ENCODE data around the gene CD163L1. TPM values are rescaled to one million over a fixed set of nuclear protein-coding genes. Genes with fewer than 3 reads are reported as not detected.

The CD163L1 gene
- total RNA-seq, 1 donor from 2014 or later: 0.74 TPM

DNA sequence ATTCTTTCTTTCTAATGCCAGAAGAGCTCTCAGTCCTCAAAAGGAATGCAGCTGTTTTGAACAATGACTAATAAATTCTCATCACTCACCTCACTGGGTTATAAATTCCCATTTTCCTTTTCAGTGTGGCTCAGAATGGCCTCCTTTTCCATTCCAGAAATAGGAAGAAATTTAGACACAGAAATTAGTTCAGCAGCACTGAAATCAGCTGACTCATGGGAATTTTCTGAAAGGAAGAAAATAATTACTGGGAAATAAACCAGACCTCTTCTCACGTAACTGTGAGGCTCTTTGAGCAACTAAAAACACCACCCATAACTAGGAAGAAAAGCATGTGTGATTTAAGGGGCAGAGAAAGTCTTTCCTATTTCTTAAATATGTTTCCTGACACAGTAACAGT, 35.8 kb upstream of the CD163L1 start:
- Histone ChIP-seq H3K4me1 (no peaks in the 10 kb centered on the region), H3K27me3 (no peaks in the 10 kb centered on the region), H3K9me3 (no peaks in the 10 kb centered on the region), H3K4me3 (no peak overlapping the region), H3K27ac (no peak overlapping the region), H3K36me3 (no peaks in the 10 kb centered on the region)
- no peak for DNase-seq (ENCODE audit: extremely low spot score in 2 of 2)
- intact Hi-C loops (cut with DNase I): no loop called here
- TF ChIP-seq, protein P1, sequence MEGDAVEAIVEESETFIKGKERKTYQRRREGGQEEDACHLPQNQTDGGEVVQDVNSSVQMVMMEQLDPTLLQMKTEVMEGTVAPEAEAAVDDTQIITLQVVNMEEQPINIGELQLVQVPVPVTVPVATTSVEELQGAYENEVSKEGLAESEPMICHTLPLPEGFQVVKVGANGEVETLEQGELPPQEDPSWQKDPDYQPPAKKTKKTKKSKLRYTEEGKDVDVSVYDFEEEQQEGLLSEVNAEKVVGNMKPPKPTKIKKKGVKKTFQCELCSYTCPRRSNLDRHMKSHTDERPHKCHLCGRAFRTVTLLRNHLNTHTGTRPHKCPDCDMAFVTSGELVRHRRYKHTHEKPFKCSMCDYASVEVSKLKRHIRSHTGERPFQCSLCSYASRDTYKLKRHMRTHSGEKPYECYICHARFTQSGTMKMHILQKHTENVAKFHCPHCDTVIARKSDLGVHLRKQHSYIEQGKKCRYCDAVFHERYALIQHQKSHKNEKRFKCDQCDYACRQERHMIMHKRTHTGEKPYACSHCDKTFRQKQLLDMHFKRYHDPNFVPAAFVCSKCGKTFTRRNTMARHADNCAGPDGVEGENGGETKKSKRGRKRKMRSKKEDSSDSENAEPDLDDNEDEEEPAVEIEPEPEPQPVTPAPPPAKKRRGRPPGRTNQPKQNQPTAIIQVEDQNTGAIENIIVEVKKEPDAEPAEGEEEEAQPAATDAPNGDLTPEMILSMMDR (IDR thresholded peaks at IDR 0.05): no peak
- no peak for TF ChIP-seq POLR2AphosphoS5 (IDR thresholded peaks at IDR 0.05; ENCODE audit: insufficient read depth in 1 of 2, low read depth in 1 of 2)
- no peak for TF ChIP-seq POLR2A (IDR thresholded peaks at IDR 0.05)

DNA sequence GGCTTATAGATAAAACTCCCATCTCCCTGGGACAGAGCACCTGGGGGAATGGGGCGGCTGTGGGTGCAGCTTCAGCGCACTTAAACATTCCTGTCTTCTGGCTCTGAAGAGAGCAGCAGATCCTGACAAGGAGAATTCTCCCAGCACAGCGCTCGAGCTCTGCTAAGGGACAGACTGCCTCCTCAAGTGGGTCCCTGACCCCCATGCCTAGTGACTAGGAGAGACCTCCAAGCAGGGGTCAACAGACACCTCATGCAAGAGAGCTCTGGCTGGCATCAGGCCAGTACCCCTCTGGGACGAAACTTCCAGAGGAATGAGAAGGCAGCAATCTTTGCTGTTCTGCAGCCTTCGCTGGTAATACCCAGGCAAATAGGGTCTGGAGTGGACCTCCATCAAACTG, 28.1 kb upstream of the CD163L1 start:
- H3K4me3 ChIP-seq: no peak overlapping the region
- no peak overlapping the region for H3K27ac ChIP-seq
- TF ChIP-seq, protein P1 (IDR thresholded peaks at IDR 0.05): no peak
- TF ChIP-seq POLR2A (IDR thresholded peaks at IDR 0.05): no peak
- no peak for TF ChIP-seq POLR2AphosphoS5 (IDR thresholded peaks at IDR 0.05; ENCODE audit: insufficient read depth in 1 of 2, low read depth in 1 of 2)
- no peaks in the 10 kb centered on the region for H3K27me3 ChIP-seq
- no peaks in the 10 kb centered on the region for H3K4me1 ChIP-seq
- H3K9me3 ChIP-seq: no peaks in the 10 kb centered on the region
- intact Hi-C loops (cut with DNase I): no loop called here
- H3K36me3 ChIP-seq: no peaks in the 10 kb centered on the region
- no peak for DNase-seq (ENCODE audit: extremely low spot score in 2 of 2)

DNA sequence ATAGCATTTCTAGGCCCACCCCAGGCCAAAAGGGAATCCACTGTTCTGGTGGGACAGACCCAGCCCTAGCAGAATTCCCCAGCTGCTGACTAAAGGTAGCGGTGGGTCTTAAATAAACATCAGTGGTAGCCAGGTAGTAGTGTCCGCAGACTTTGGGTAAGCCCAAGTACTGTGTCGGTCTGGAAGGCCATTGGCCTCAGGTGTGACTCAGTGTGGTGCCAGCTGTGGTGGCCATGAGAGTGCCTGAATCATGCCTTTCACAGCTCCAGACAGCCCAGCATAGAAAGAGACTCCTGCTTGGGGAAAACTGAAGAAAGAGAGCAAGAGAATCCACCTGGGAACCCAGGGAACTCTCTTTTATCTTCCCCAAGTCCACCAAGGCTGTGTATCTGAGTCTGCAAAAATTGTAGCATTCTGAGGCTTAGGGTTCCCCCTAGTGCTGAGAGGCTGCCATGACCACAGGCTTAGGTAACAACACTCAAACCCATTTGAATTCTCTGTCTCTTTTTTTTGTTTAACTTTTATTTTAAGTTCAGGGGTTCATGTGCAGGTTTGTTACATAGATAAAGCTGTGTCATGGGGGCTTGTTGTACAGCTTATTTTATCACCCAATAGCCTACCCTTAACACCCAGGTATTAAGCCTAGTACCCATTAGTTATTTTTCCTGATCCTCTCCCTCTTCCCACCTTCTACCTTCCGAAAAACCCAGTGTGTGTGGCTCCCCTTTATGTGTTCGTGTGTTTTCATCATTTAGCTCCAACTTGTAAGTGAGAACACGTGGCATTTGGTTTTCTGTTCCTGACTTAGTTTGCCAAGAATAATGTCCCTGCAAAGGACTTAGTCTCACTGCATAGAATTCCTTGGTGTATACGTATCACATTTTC, 16.7 kb upstream of the CD163L1 start:
- Histone ChIP-seq H3K36me3 (no peaks in the 10 kb centered on the region), H3K4me3 (no peak overlapping the region), H3K27ac (no peak overlapping the region), H3K27me3 (no peaks in the 10 kb centered on the region), H3K4me1 (no peaks in the 10 kb centered on the region), H3K9me3 (no peaks in the 10 kb centered on the region)
- TF ChIP-seq POLR2AphosphoS5 (IDR thresholded peaks at IDR 0.05; ENCODE audit: insufficient read depth in 1 of 2, low read depth in 1 of 2) (no peak), POLR2A (IDR thresholded peaks at IDR 0.05) (no peak)
- TF ChIP-seq, protein P1 (IDR thresholded peaks at IDR 0.05): peak in 1 of 3 experiments; percentile 51
- intact Hi-C loops (cut with DNase I): no loop called here
- no peak for DNase-seq (ENCODE audit: extremely low spot score in 2 of 2)

DNA sequence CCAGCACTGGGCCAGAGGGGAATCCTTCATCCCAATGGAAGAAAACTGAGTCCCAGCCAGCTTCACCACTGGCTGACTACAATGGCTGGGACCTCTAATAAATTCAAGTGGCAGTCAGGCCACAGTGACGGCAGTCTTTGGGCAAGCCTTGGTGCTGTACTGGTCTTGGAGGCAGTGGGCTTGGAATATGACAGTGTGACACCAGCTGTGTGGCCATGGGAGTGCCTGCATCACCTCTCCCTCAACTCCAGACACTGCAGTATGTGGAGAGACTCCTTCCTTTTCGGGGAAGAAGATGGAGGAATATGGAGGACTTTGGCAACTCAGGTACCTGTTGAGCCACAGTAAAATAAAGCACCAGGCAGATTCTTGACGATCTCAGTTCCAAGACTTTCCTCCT, 16.0 kb upstream of the CD163L1 start:
- TF ChIP-seq, protein P1 (IDR thresholded peaks at IDR 0.05): no peak
- TF ChIP-seq POLR2A (IDR thresholded peaks at IDR 0.05) (no peak), POLR2AphosphoS5 (IDR thresholded peaks at IDR 0.05; ENCODE audit: insufficient read depth in 1 of 2, low read depth in 1 of 2) (no peak)
- H3K27me3 ChIP-seq: no peaks in the 10 kb centered on the region
- intact Hi-C loops (cut with DNase I): no loop called here
- no peak overlapping the region for H3K4me3 ChIP-seq
- no peaks in the 10 kb centered on the region for H3K36me3 ChIP-seq
- no peak overlapping the region for H3K27ac ChIP-seq
- no peaks in the 10 kb centered on the region for H3K4me1 ChIP-seq
- no peak for DNase-seq (ENCODE audit: extremely low spot score in 2 of 2)
- no peaks in the 10 kb centered on the region for H3K9me3 ChIP-seq

DNA sequence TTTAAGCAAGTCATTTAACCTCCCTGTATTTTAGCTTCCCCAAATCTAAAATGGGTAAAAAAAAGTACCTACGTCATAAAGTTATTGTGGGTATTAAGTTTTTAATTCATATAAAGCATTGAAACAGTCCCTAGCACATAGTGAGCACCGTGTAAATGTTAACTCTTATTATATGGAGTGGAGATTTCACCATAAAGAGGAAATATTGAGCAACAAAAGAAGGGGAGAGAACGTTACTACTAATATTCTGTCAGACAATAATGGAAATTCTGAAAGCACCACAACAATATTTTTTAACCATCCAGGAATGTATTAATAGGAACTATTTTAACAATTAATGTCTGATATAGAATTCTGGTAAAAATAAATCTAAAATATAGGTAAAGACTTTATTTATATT, 7.8 kb upstream of the CD163L1 start:
- H3K27ac ChIP-seq: no peak overlapping the region
- intact Hi-C loops (cut with DNase I): no loop called here
- DNase-seq (ENCODE audit: extremely low spot score in 2 of 2): no peak
- no peaks in the 10 kb centered on the region for H3K9me3 ChIP-seq
- H3K27me3 ChIP-seq: no peaks in the 10 kb centered on the region
- no peak for TF ChIP-seq POLR2A (IDR thresholded peaks at IDR 0.05)
- TF ChIP-seq, protein P1 (IDR thresholded peaks at IDR 0.05): no peak
- TF ChIP-seq POLR2AphosphoS5 (IDR thresholded peaks at IDR 0.05; ENCODE audit: insufficient read depth in 1 of 2, low read depth in 1 of 2): no peak
- no peaks in the 10 kb centered on the region for H3K36me3 ChIP-seq
- no peaks in the 10 kb centered on the region for H3K4me1 ChIP-seq
- H3K4me3 ChIP-seq: no peak overlapping the region

Data from vagina (tissue), 2 donors.